ENCODE results near the gene GMPPA. TPM values are rescaled to one million over a fixed set of nuclear protein-coding genes. Genes with fewer than 3 reads are reported as not detected.

GMPPA gene
- total RNA-seq, 1 experiment from 2014 or later, result 51.9 TPM

DNA sequence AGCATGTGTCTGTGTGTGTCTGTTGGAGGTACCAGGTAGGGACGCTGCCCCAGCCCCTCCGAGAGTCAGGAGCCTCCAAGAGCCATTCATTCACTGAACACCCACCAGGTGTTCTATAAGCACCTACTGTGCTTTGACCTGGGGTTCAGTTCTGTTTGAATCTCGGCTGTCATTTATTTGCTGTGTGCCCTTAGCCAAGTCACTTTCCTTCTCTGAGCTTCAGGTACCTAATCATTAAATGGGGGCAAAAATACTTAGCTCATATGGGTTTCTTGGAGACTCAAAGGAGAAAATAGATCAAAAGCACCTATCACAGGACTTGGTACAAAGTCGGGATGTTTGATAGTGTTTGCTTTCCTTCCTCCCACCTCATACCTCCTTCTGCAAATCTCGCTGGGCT lies 28.8 kb downstream of the GMPPA start (continued):
- no peak for TF ChIP-seq ARID4B (CRISPR knock-in tag; IDR thresholded peaks at IDR 0.05; ENCODE audit: borderline replicate concordance)
- TF ChIP-seq CTCF (IDR thresholded peaks at IDR 0.05), result no peak
- TF ChIP-seq IRF2 (CRISPR knock-in tag; IDR thresholded peaks at IDR 0.05; ENCODE audit: borderline replicate concordance, low read depth), result no peak
- TF ChIP-seq MYBL2 (CRISPR knock-in tag; IDR thresholded peaks at IDR 0.05), result no peak

DNA sequence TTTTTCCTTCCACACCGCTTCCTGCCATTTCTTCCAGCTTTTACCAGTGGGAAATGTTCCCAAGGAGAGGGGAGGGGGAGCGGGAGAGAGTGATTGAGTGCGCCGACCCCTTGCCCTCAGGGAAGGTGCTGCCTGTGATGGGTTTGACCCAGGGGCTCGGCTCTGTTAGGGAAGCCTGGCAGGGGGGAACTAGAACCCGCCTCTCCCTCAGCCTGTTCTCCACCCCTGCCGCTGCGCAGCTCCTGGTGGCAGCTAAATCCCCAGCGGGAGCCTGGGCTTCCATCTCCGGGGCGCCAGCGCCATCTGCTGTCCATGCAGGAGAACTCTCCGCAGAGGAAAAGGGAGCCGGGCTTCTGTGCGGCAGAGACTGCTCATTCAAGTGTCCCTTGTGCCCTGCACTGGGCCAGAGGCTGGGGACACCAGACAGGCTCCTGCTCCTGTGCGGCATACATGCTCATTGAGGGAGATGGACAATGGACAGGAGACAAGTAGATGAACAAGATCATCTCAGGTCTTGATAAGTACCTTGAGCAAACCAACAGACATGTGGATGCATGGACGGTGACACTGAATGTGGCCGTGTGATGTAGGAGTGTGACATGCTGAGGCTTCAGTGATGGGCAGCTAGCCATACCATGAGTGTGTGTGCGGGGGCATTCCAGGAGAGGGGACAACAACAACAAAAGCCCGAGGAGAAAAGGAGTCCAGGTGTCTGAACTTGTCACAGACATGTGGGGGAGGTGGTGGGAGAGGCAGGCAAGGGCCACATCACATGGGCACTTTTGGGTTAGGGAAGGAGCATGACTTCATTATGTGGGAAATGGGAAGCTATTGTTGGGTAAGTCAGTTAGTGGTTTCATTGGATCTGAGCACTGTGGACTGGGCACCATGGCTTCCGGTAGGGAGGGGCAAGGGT lies 31.6 kb downstream of the GMPPA start:
- peak overlapping the region; percentile 60 for H3K4me3 Mint-ChIP-seq
- H3K27ac Mint-ChIP-seq, result no peak overlapping the region
- DNase-seq (ENCODE audit: low spot score) (peak; percentile 92), ATAC-seq (peak; percentile 75)
- no peaks in the 10 kb centered on the region for H3K9me3 Mint-ChIP-seq
- H3K36me3 Mint-ChIP-seq, result no peaks in the 10 kb centered on the region
- CTCF ChIA-PET, result interaction anchor here (0.5 to 41.3 kb wide), 59 partner anchors 8 to 651 kb away, joined by 3 to 2316 read pairs (median 5); partner anchors contain the start of genes ASIC4, CHPF, DES and DNPEP
- peaks cover 30% of the 10 kb centered on the region for H3K4me1 Mint-ChIP-seq
- POLR2A ChIA-PET, result interaction anchor here (1.0 to 1.1 kb wide), 2 partner anchors 21 to 143 kb away, joined by 4 read pairs; no protein-coding TSS in a partner anchor
- H3K27me3 Mint-ChIP-seq (ENCODE audit: low read depth), result peaks cover 56% of the 10 kb centered on the region
- TF ChIP-seq FOXP1 (CRISPR knock-in tag; IDR thresholded peaks at IDR 0.05; ENCODE audit: borderline replicate concordance) (no peak), PRRX2 (CRISPR knock-in tag; IDR thresholded peaks at IDR 0.05) (no peak), JUN (CRISPR knock-in tag; IDR thresholded peaks at IDR 0.05) (no peak), GABPB1 (CRISPR knock-in tag; IDR thresholded peaks at IDR 0.05) (peak; percentile 49; the same call in 1 of the 2 replicates), RORB (CRISPR knock-in tag; IDR thresholded peaks at IDR 0.05) (no peak), PRDM15 (CRISPR knock-in tag; IDR thresholded peaks at IDR 0.05) (no peak), FOXJ3 (CRISPR knock-in tag; IDR thresholded peaks at IDR 0.05; ENCODE audit: borderline replicate concordance) (no peak), NFE2L1 (CRISPR knock-in tag; IDR thresholded peaks at IDR 0.05) (no peak), GTF2I (CRISPR knock-in tag; conservative IDR thresholded peaks at IDR 0.05) (no peak), HMGXB4 (CRISPR knock-in tag; IDR thresholded peaks at IDR 0.05) (peak; percentile 38; the same call in 1 of the 2 replicates), ATF6 (CRISPR knock-in tag; IDR thresholded peaks at IDR 0.05) (no peak), SP1 (CRISPR knock-in tag; conservative IDR thresholded peaks at IDR 0.05) (peak; percentile 31; the same call in 1 of the 2 replicates), SMAD3 (CRISPR knock-in tag; IDR thresholded peaks at IDR 0.05; ENCODE audit: borderline replicate concordance) (no peak), ZNF138 (CRISPR knock-in tag; conservative IDR thresholded peaks at IDR 0.05) (0 out of 2 replicates have a peak, but pooled peaks have one; percentile 61), MYBL2 (CRISPR knock-in tag; IDR thresholded peaks at IDR 0.05) (no peak)
- TF ChIP-seq, protein P1, sequence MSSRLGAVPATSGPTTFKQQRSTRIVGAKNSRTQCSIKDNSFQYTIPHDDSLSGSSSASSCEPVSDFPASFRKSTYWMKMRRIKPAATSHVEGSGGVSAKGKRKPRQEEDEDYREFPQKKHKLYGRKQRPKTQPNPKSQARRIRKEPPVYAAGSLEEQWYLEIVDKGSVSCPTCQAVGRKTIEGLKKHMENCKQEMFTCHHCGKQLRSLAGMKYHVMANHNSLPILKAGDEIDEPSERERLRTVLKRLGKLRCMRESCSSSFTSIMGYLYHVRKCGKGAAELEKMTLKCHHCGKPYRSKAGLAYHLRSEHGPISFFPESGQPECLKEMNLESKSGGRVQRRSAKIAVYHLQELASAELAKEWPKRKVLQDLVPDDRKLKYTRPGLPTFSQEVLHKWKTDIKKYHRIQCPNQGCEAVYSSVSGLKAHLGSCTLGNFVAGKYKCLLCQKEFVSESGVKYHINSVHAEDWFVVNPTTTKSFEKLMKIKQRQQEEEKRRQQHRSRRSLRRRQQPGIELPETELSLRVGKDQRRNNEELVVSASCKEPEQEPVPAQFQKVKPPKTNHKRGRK (CRISPR knock-in tag; IDR thresholded peaks at IDR 0.05; ENCODE audit: borderline replicate concordance), result no peak
